ENCODE data around the gene MRTFB.

GRCh38 chr16:14035092-14035491 lies 36.0 kb upstream of the MRTFB start:
- TF ChIP-seq POLR2AphosphoS5 (IDR thresholded peaks at IDR 0.05; ENCODE audit: low read depth, low read length) (no peak), REST (IDR thresholded peaks at IDR 0.05; ENCODE audit: insufficient read depth in 1 of 2, low read depth in 2 of 2, low read length in 1 of 2) (no peak), TCF7L2 (IDR thresholded peaks at IDR 0.05; ENCODE audit: low read depth, low read length) (no peak), CTCF (IDR thresholded peaks at IDR 0.05) (no peak)
